Aorta (tissue), 5 donors: ENCODE data around the gene PAK3. TPM values are rescaled to one million over a fixed set of nuclear protein-coding genes. Genes with fewer than 3 reads are reported as not detected.

ENCODE experiments used
- ATAC-seq: fragments of 200-7000 bp; cut with Tn5 transposase; one replicate; pipeline ENCODE4 v1.9.1; 2022; ENCODE audit warnings: moderate library complexity; ENCODE audit not compliant: low FRiP score
- DNase-seq, 2 donors: peaks; one replicate each; pipeline ENCODE4 v3.0.0-alpha.2; 2020
- H3K27ac ChIP-seq, 2 donors: one replicate each; pipeline ENCODE4 v1.5.1; 2013; ENCODE audit warnings: low read length in 2 of 2, mild to moderate bottlenecking in 2 of 2, moderate library complexity in 2 of 2, control low read depth in 1 of 2, inconsistent platforms in 1 of 2, low read depth in 1 of 2
- H3K27me3 ChIP-seq, 2 donors: one replicate each; pipeline ENCODE4 v1.6.1; 2013; ENCODE audit warnings: control low read depth in 1 of 2, low read length in 1 of 2, mild to moderate bottlenecking in 1 of 2, moderate library complexity in 1 of 2; ENCODE audit not compliant: insufficient read depth in 2 of 2, control insufficient read depth in 1 of 2
- H3K36me3 ChIP-seq, 2 donors: one replicate each; pipeline ENCODE4 v1.6.1; 2013; ENCODE audit warnings: control low read depth in 1 of 2, low read length in 1 of 2, mild to moderate bottlenecking in 1 of 2; ENCODE audit not compliant: insufficient read depth in 2 of 2, control insufficient read depth in 1 of 2
- H3K4me1 ChIP-seq, 2 donors: one replicate each; pipeline ENCODE4 v1.6.1; 2013; ENCODE audit warnings: low read length in 2 of 2, control low read depth in 1 of 2, mild to moderate bottlenecking in 1 of 2, moderate library complexity in 1 of 2; ENCODE audit not compliant: insufficient read depth in 2 of 2, control insufficient read depth in 1 of 2
- H3K4me3 ChIP-seq, 2 donors: one replicate each; pipeline ENCODE4 v1.5.1; 2013; ENCODE audit warnings: low read length in 2 of 2, control low read depth in 1 of 2, mild to moderate bottlenecking in 1 of 2
- H3K9me3 ChIP-seq: one replicate; pipeline ENCODE4 v1.6.1; 2013; ENCODE audit warnings: mild to moderate bottlenecking, low read length; ENCODE audit not compliant: control insufficient read depth
- WGBS, 2 donors: extraction: QIAGEN DNeasy Blood & Tissue Kit; methylation state at CpG; one replicate each; pipeline ENCODE4 v1.1.7; 2013; 5-methylcytosine and 5-hydroxymethylcytosine counted together
- intact Hi-C, 2 donors: fragments of 100-400 bp; cut with DNase I; formaldehyde crosslinking; loops; one replicate each; pipeline versions ENCODE4 v1.14.2 to v1.15.0; 2022
- polyA plus RNA-seq, 2 donors: library from polyadenylated mRNA; stranded (reverse); fragments of 200-250 nt; gene quantifications; one replicate each; pipeline ENCODE4 v1.2.3, GENCODE V29; 2013
- total RNA-seq, 2 donors: library from RNA; stranded (reverse); fragmentation: NEBNext Ultra II Directional; extraction: Animal tissue kit (Norgen Biotek cat#: 25700); gene quantifications; one replicate each; pipeline ENCODE4 v1.2.1, GENCODE V29; 2021
- donor health status: healthy with polysubstance abuse.
- donor health status: Bipolar disorder and iron deficiency.
- donor health status: DM: no; HTN: no; CAD: no.
- donor health status: DM: no; HTN: no; CAD: no.
- donor health status: DM: yes; HTN: yes; CAD: no.

The PAK3 gene
- total and polyA plus RNA-seq, 4 donors, result 0.50 to 24.5 (median 7.7) TPM

GRCh38 chrX:111098874-111099273 is 2.9 kb downstream of the PAK3 start:
- Histone ChIP-seq H3K9me3 (no peaks in the 10 kb centered on the region), H3K4me1 (no peaks in the 10 kb centered on the region), H3K27ac (no peak overlapping the region), H3K4me3 (no peak overlapping the region), H3K27me3 (no peaks in the 10 kb centered on the region), H3K36me3 (no peaks in the 10 kb centered on the region)
- peak; percentile 68 to 86 for DNase-seq
- no peak for ATAC-seq
- intact Hi-C loops, result loop anchor here in 1 of 2 donors (10.0 kb wide), 1 partner anchor 256 kb away; no protein-coding TSS in a partner anchor
- WGBS, 2 donors, result 20 to 27% methylated on average over 22 of the region's 22 CpGs

- Histone ChIP-seq H3K4me3 (no peak overlapping the region), H3K36me3 (peaks cover 0 to 3% of the 10 kb centered on the region in 2 donors), H3K27me3 (no peaks in the 10 kb centered on the region), H3K27ac (no peak overlapping the region), H3K9me3 (no peaks in the 10 kb centered on the region), H3K4me1 (no peaks in the 10 kb centered on the region)
- WGBS, 2 donors, result 10 to 23% methylated on average over 5 of the region's 5 CpGs
- intact Hi-C loops, result loop anchor here in 1 of 2 donors (2.0 to 10.0 kb wide), 2 partner anchors 107 to 145 kb away; no protein-coding TSS in a partner anchor
- no peak for DNase-seq
- no peak for ATAC-seq
These were observed 4.2 kb downstream of the PAK3 start for GRCh38 chrX:111100191-111100590.

- ATAC-seq, result no peak
- Histone ChIP-seq H3K27ac (no peak overlapping the region), H3K36me3 (peaks cover 0 to 3% of the 10 kb centered on the region in 2 donors), H3K4me3 (no peak overlapping the region), H3K27me3 (no peaks in the 10 kb centered on the region), H3K9me3 (no peaks in the 10 kb centered on the region), H3K4me1 (no peaks in the 10 kb centered on the region)
- DNase-seq, result no peak
- intact Hi-C loops, result loop anchor here in 1 of 2 donors (2.0 to 10.0 kb wide), 2 partner anchors 109 to 143 kb away; no protein-coding TSS in a partner anchor
- 11 to 13% methylated on average over 2 of the region's 2 CpGs for WGBS, 2 donors
These were observed 5.6 kb downstream of the PAK3 start for GRCh38 chrX:111101580-111101979.

- Histone ChIP-seq H3K4me3 (no peak overlapping the region), H3K36me3 (peaks cover 0 to 3% of the 10 kb centered on the region in 2 donors), H3K27me3 (no peaks in the 10 kb centered on the region), H3K27ac (no peak overlapping the region), H3K4me1 (no peaks in the 10 kb centered on the region), H3K9me3 (no peaks in the 10 kb centered on the region)
- 58 to 79% methylated on average over 1 of the region's 1 CpG for WGBS, 2 donors
- no peak for ATAC-seq
- intact Hi-C loops, result loop anchor here in 1 of 2 donors (10.0 kb wide), 1 partner anchor 142 kb away; no protein-coding TSS in a partner anchor
- no peak for DNase-seq
These were observed 6.6 kb downstream of the PAK3 start for GRCh38 chrX:111102636-111103035.

GRCh38 chrX:111103246-111103645 is 7.3 kb downstream of the PAK3 start:
- Histone ChIP-seq H3K4me3 (no peak overlapping the region), H3K27ac (no peak overlapping the region), H3K4me1 (no peaks in the 10 kb centered on the region), H3K9me3 (no peaks in the 10 kb centered on the region), H3K27me3 (no peaks in the 10 kb centered on the region), H3K36me3 (peaks cover 0 to 3% of the 10 kb centered on the region in 2 donors)
- intact Hi-C loops, result loop anchor here in 1 of 2 donors (10.0 kb wide), 1 partner anchor 142 kb away; no protein-coding TSS in a partner anchor
- DNase-seq (no peak), ATAC-seq (no peak)
- WGBS, 2 donors, result 69 to 82% methylated on average over 6 of the region's 6 CpGs

GRCh38 chrX:111110098-111110775 is 14.2 kb downstream of the PAK3 start:
- no peaks in the 10 kb centered on the region for H3K4me1 ChIP-seq
- DNase-seq (no peak), ATAC-seq (no peak)
- intact Hi-C loops, result no loop called here
- WGBS, 2 donors, result 76 to 94% methylated on average over 6 of the region's 6 CpGs
- H3K4me3 ChIP-seq, result no peak overlapping the region
- H3K27me3 ChIP-seq, result no peaks in the 10 kb centered on the region
- no peaks in the 10 kb centered on the region for H3K36me3 ChIP-seq
- no peaks in the 10 kb centered on the region for H3K9me3 ChIP-seq
- no peak overlapping the region for H3K27ac ChIP-seq

- DNase-seq (no peak), ATAC-seq (no peak)
- intact Hi-C loops, result no loop called here
- H3K9me3 ChIP-seq, result no peaks in the 10 kb centered on the region
- no peaks in the 10 kb centered on the region for H3K36me3 ChIP-seq
- H3K4me3 ChIP-seq, result no peak overlapping the region
- no peaks in the 10 kb centered on the region for H3K4me1 ChIP-seq
- H3K27ac ChIP-seq, result no peak overlapping the region
- 83 to 94% methylated on average over 1 of the region's 1 CpG for WGBS, 2 donors
- H3K27me3 ChIP-seq, result no peaks in the 10 kb centered on the region
These were observed 18.8 kb downstream of the PAK3 start for GRCh38 chrX:111114806-111115205.

GRCh38 chrX:111116666-111117065 is 20.7 kb downstream of the PAK3 start:
- H3K36me3 ChIP-seq, result no peaks in the 10 kb centered on the region
- H3K4me1 ChIP-seq, result no peaks in the 10 kb centered on the region
- DNase-seq (no peak), ATAC-seq (no peak)
- intact Hi-C loops, result no loop called here
- H3K27me3 ChIP-seq, result no peaks in the 10 kb centered on the region
- H3K4me3 ChIP-seq, result no peak overlapping the region
- H3K27ac ChIP-seq, result no peak overlapping the region
- 71 to 94% methylated on average over 1 of the region's 1 CpG for WGBS, 2 donors
- H3K9me3 ChIP-seq, result no peaks in the 10 kb centered on the region

- no peak for ATAC-seq
- H3K4me1 ChIP-seq, result no peaks in the 10 kb centered on the region
- H3K9me3 ChIP-seq, result no peaks in the 10 kb centered on the region
- no peak overlapping the region for H3K27ac ChIP-seq
- H3K36me3 ChIP-seq, result no peaks in the 10 kb centered on the region
- no peak for DNase-seq
- no peak overlapping the region for H3K4me3 ChIP-seq
- intact Hi-C loops, result no loop called here
- H3K27me3 ChIP-seq, result no peaks in the 10 kb centered on the region
- WGBS, 2 donors, result 7 to 24% methylated on average over 2 of the region's 2 CpGs
These were observed 23.4 kb downstream of the PAK3 start for GRCh38 chrX:111119341-111119740.
